ENCODE measurements around the gene ZNF397. TPM values are rescaled to one million over a fixed set of nuclear protein-coding genes. Genes with fewer than 3 reads are reported as not detected.
"Not testable (repeated sequence)": the region's sequence is repeated elsewhere in the genome, so short reads cannot be mapped to it uniquely, and the experiment has no call there.

The ZNF397 gene
- total RNA-seq, 2 donors from 2014 or later: 13.7 to 26.7 TPM

GRCh38 chr18:35201256-35201931 is 39.4 kb upstream of the ZNF397 start:
- H3K36me3 ChIP-seq (replicated peaks in 1 of 2; ENCODE audit: insufficient read depth in 1 of 2, low read depth in 2 of 2): no peaks in the 10 kb centered on the region
- H3K4me3 ChIP-seq: no peak overlapping the region
- intact Hi-C loops (cut with DNase I): no loop called here
- H3K27me3 ChIP-seq: no peaks in the 10 kb centered on the region
- 71 to 78% methylated on average over 5 of the region's 5 CpGs for whole genome bisulfite sequencing, 2 donors
- no peak for DNase-seq
- H3K4me1 ChIP-seq: peaks cover 4% of the 10 kb centered on the region
- H3K9me3 ChIP-seq: no peaks in the 10 kb centered on the region
- no peak overlapping the region for H3K27ac ChIP-seq
- no peak for ATAC-seq
- TF ChIP-seq POLR2A (IDR thresholded peaks at IDR 0.05): no peak
- no peak for TF ChIP-seq CTCF (IDR thresholded peaks at IDR 0.05)

GRCh38 chr18:35203067-35203466 is 37.8 kb upstream of the ZNF397 start:
- Histone ChIP-seq H3K36me3 (replicated peaks in 1 of 2; ENCODE audit: insufficient read depth in 1 of 2, low read depth in 2 of 2) (no peaks in the 10 kb centered on the region), H3K4me3 (no peak overlapping the region), H3K27ac (no peak overlapping the region), H3K4me1 (peaks cover 4% of the 10 kb centered on the region), H3K27me3 (no peaks in the 10 kb centered on the region), H3K9me3 (no peaks in the 10 kb centered on the region)
- 49 to 51% methylated on average over 3 of the region's 3 CpGs for WGBS, 2 donors
- TF ChIP-seq POLR2A (IDR thresholded peaks at IDR 0.05): no peak
- no peak for TF ChIP-seq CTCF (IDR thresholded peaks at IDR 0.05)
- DNase-seq: no peak
- ATAC-seq: no peak
- intact Hi-C loops (cut with DNase I): no loop called here

GRCh38 chr18:35205199-35205712 is 35.6 kb upstream of the ZNF397 start:
- Histone ChIP-seq H3K4me3 (no peak overlapping the region), H3K27ac (no peak overlapping the region), H3K9me3 (no peaks in the 10 kb centered on the region), H3K4me1 (peaks cover 4% of the 10 kb centered on the region), H3K27me3 (no peaks in the 10 kb centered on the region), H3K36me3 (replicated peaks in 1 of 2; ENCODE audit: insufficient read depth in 1 of 2, low read depth in 2 of 2) (no peaks in the 10 kb centered on the region)
- no peak for TF ChIP-seq CTCF (IDR thresholded peaks at IDR 0.05)
- intact Hi-C loops (cut with DNase I): no loop called here
- ATAC-seq (no peak), DNase-seq (no peak)
- WGBS, 2 donors: 78 to 82% methylated on average over 2 of the region's 2 CpGs

- H3K27ac ChIP-seq; DNase-seq; intact Hi-C loops (cut with DNase I); H3K9me3 ChIP-seq; H3K27me3 ChIP-seq; ATAC-seq; H3K36me3 ChIP-seq (replicated peaks in 1 of 2; ENCODE audit: insufficient read depth in 1 of 2, low read depth in 2 of 2); H3K4me3 ChIP-seq; H3K4me1 ChIP-seq: not testable (repeated sequence)
- 88 to 97% methylated on average over 8 to 15 of the region's 30 CpGs for WGBS, 2 donors
Observed at GRCh38 chr18:35205746-35206458, 34.9 kb upstream of the ZNF397 start.

- Histone ChIP-seq H3K4me1 (no peaks in the 10 kb centered on the region), H3K36me3 (replicated peaks in 1 of 2; ENCODE audit: insufficient read depth in 1 of 2, low read depth in 2 of 2) (no peaks in the 10 kb centered on the region), H3K9me3 (no peaks in the 10 kb centered on the region), H3K27ac (no peak overlapping the region), H3K27me3 (no peaks in the 10 kb centered on the region), H3K4me3 (no peak overlapping the region)
- intact Hi-C loops (cut with DNase I): no loop called here
- TF ChIP-seq POLR2A (IDR thresholded peaks at IDR 0.05) (no peak), CTCF (IDR thresholded peaks at IDR 0.05) (no peak)
- ATAC-seq: no peak
- 69 to 83% methylated on average over 1 of the region's 1 CpG for WGBS, 2 donors
- DNase-seq: no peak
Observed at GRCh38 chr18:35215026-35215425, 25.8 kb upstream of the ZNF397 start.

GRCh38 chr18:35216611-35217010 is 24.2 kb upstream of the ZNF397 start:
- 73 to 79% methylated on average over 10 of the region's 10 CpGs for WGBS, 2 donors
- H3K9me3 ChIP-seq; ATAC-seq; intact Hi-C loops (cut with DNase I); H3K36me3 ChIP-seq (replicated peaks in 1 of 2; ENCODE audit: insufficient read depth in 1 of 2, low read depth in 2 of 2); H3K4me3 ChIP-seq; H3K27me3 ChIP-seq; H3K4me1 ChIP-seq; DNase-seq; H3K27ac ChIP-seq: not testable (repeated sequence)

- DNase-seq; H3K9me3 ChIP-seq; H3K36me3 ChIP-seq (replicated peaks in 1 of 2; ENCODE audit: insufficient read depth in 1 of 2, low read depth in 2 of 2); H3K4me3 ChIP-seq; H3K4me1 ChIP-seq; H3K27me3 ChIP-seq; ATAC-seq; H3K27ac ChIP-seq; intact Hi-C loops (cut with DNase I): not testable (repeated sequence)
- WGBS, 2 donors: 85 to 89% methylated on average over 4 of the region's 4 CpGs
Observed at GRCh38 chr18:35219331-35219730, 21.5 kb upstream of the ZNF397 start.
